ENCODE measurements around the gene RNF145. TPM values are rescaled to one million over a fixed set of nuclear protein-coding genes. Genes with fewer than 3 reads are reported as not detected.

The RNF145 gene
- total RNA-seq, 2 donors from 2014 or later: 88.7 to 116 TPM

- no peak for DNase-seq
- H3K27ac Mint-ChIP-seq: peak overlapping the region; percentile 25
These were observed 3.5 kb upstream of the RNF145 start for GRCh38 chr5:159212657-159213462.

GRCh38 chr5:159211729-159212174, 2.4 kb upstream of the RNF145 start:
- DNase-seq: no peak
- Mint-ChIP-seq H3K36me3 (ENCODE audit: insufficient read depth in 2 of 2) (peaks cover 14 to 15% of the 10 kb centered on the region in 2 donors), H3K9me3 (no peaks in the 10 kb centered on the region), H3K4me3 (peak overlapping the region in 1 of 2 donors; percentile 2), H3K27ac (no peak overlapping the region), H3K4me1 (ENCODE audit: low read depth) (peaks cover 49% of the 10 kb centered on the region), H3K27me3 (ENCODE audit: low read depth) (no peaks in the 10 kb centered on the region)
- ATAC-seq (replicated peaks in 1 of 2): no peak

More at GRCh38 chr5:159212657-159213462, 3.5 kb upstream of the RNF145 start:
- H3K4me3 Mint-ChIP-seq: no peak overlapping the region
- no peaks in the 10 kb centered on the region for H3K9me3 Mint-ChIP-seq
- peaks cover 8% of the 10 kb centered on the region in 2 donors for H3K36me3 Mint-ChIP-seq (ENCODE audit: insufficient read depth in 2 of 2)
- H3K27me3 Mint-ChIP-seq (ENCODE audit: low read depth): no peaks in the 10 kb centered on the region
- no peak for ATAC-seq (replicated peaks in 1 of 2)
- peaks cover 54% of the 10 kb centered on the region for H3K4me1 Mint-ChIP-seq (ENCODE audit: low read depth)

GRCh38 chr5:159210846-159211245, 1.5 kb upstream of the RNF145 start:
- H3K9me3 Mint-ChIP-seq: no peaks in the 10 kb centered on the region
- DNase-seq: no peak

GRCh38 chr5:159210210-159210661, 883 bp upstream of the RNF145 start:
- peak overlapping the region; percentile 80 to 83 for H3K4me3 Mint-ChIP-seq
- DNase-seq (peak in 1 of 2 donors; percentile 16), ATAC-seq (replicated peaks in 1 of 2) (no peak)
- H3K27me3 Mint-ChIP-seq (ENCODE audit: low read depth): no peaks in the 10 kb centered on the region
- H3K36me3 Mint-ChIP-seq (ENCODE audit: insufficient read depth in 2 of 2): peaks cover 18 to 19% of the 10 kb centered on the region in 2 donors
- H3K4me1 Mint-ChIP-seq (ENCODE audit: low read depth): peaks cover 47% of the 10 kb centered on the region
- peak overlapping the region; percentile 88 for H3K27ac Mint-ChIP-seq
- H3K9me3 Mint-ChIP-seq: no peaks in the 10 kb centered on the region

More at GRCh38 chr5:159210846-159211245, 1.5 kb upstream of the RNF145 start:
- Mint-ChIP-seq H3K27ac (peak overlapping the region; percentile 62), H3K36me3 (ENCODE audit: insufficient read depth in 2 of 2) (peaks cover 18 to 19% of the 10 kb centered on the region in 2 donors), H3K27me3 (ENCODE audit: low read depth) (no peaks in the 10 kb centered on the region), H3K4me1 (ENCODE audit: low read depth) (peaks cover 46% of the 10 kb centered on the region), H3K4me3 (peak overlapping the region; percentile 80 to 83)
- ATAC-seq (replicated peaks in 1 of 2): no peak

GRCh38 chr5:159208514-159209437, 577 bp downstream of the RNF145 start:
- no peaks in the 10 kb centered on the region for H3K27me3 Mint-ChIP-seq (ENCODE audit: low read depth)
- no peaks in the 10 kb centered on the region for H3K9me3 Mint-ChIP-seq
- peak in 1 of 2 donors; percentile 17 for DNase-seq
- peak in 1 of 2 donors; percentile 14 for ATAC-seq (replicated peaks in 1 of 2)
- peak overlapping the region; percentile 100 for H3K27ac Mint-ChIP-seq
- peaks cover 19 to 22% of the 10 kb centered on the region in 2 donors for H3K36me3 Mint-ChIP-seq (ENCODE audit: insufficient read depth in 2 of 2)
- peaks cover 62% of the 10 kb centered on the region for H3K4me1 Mint-ChIP-seq (ENCODE audit: low read depth)
- H3K4me3 Mint-ChIP-seq: peak overlapping the region; percentile 97 to 99

- H3K27ac Mint-ChIP-seq: peak overlapping the region; percentile 100
These were observed 1.5 kb downstream of the RNF145 start for GRCh38 chr5:159207686-159208513.

GRCh38 chr5:159207222-159207685, 2.1 kb downstream of the RNF145 start:
- Mint-ChIP-seq H3K4me3 (peak overlapping the region; percentile 97 to 99), H3K9me3 (no peaks in the 10 kb centered on the region), H3K27me3 (ENCODE audit: low read depth) (no peaks in the 10 kb centered on the region), H3K27ac (peak overlapping the region; percentile 100), H3K36me3 (ENCODE audit: insufficient read depth in 2 of 2) (peaks cover 19 to 33% of the 10 kb centered on the region in 2 donors), H3K4me1 (ENCODE audit: low read depth) (peaks cover 68% of the 10 kb centered on the region)
- ATAC-seq (replicated peaks in 1 of 2) (no peak), DNase-seq (no peak)

More at GRCh38 chr5:159207686-159208513, 1.5 kb downstream of the RNF145 start:
- DNase-seq (peak; percentile 85 to 89), ATAC-seq (replicated peaks in 1 of 2) (peak; percentile 67 to 72)
- Mint-ChIP-seq H3K4me1 (ENCODE audit: low read depth) (peaks cover 68% of the 10 kb centered on the region), H3K27me3 (ENCODE audit: low read depth) (no peaks in the 10 kb centered on the region), H3K9me3 (no peaks in the 10 kb centered on the region), H3K36me3 (ENCODE audit: insufficient read depth in 2 of 2) (peaks cover 19 to 27% of the 10 kb centered on the region in 2 donors), H3K4me3 (peak overlapping the region; percentile 97 to 99)

- no peak for DNase-seq
- H3K4me3 Mint-ChIP-seq: peak overlapping the region; percentile 97 to 99
- H3K27me3 Mint-ChIP-seq (ENCODE audit: low read depth): no peaks in the 10 kb centered on the region
- H3K36me3 Mint-ChIP-seq (ENCODE audit: insufficient read depth in 2 of 2): peaks cover 19 to 33% of the 10 kb centered on the region in 2 donors
- H3K27ac Mint-ChIP-seq: peak overlapping the region; percentile 100
- ATAC-seq (replicated peaks in 1 of 2): no peak
- H3K9me3 Mint-ChIP-seq: no peaks in the 10 kb centered on the region
- peaks cover 65% of the 10 kb centered on the region for H3K4me1 Mint-ChIP-seq (ENCODE audit: low read depth)
These were observed 2.5 kb downstream of the RNF145 start for GRCh38 chr5:159206818-159207217.

GRCh38 chr5:159206368-159206767, 3.0 kb downstream of the RNF145 start:
- H3K36me3 Mint-ChIP-seq (ENCODE audit: insufficient read depth in 2 of 2): peaks cover 19 to 34% of the 10 kb centered on the region in 2 donors
- no peak for ATAC-seq (replicated peaks in 1 of 2)
- H3K9me3 Mint-ChIP-seq: no peaks in the 10 kb centered on the region
- H3K4me3 Mint-ChIP-seq: peak overlapping the region; percentile 97 to 99
- H3K27me3 Mint-ChIP-seq (ENCODE audit: low read depth): no peaks in the 10 kb centered on the region
- H3K27ac Mint-ChIP-seq: peak overlapping the region; percentile 100
- peaks cover 62% of the 10 kb centered on the region for H3K4me1 Mint-ChIP-seq (ENCODE audit: low read depth)
- no peak for DNase-seq

GRCh38 chr5:159203351-159203750, 6.0 kb downstream of the RNF145 start:
- Mint-ChIP-seq H3K4me1 (ENCODE audit: low read depth) (peaks cover 71% of the 10 kb centered on the region), H3K9me3 (no peaks in the 10 kb centered on the region), H3K4me3 (peak overlapping the region; percentile 63 to 99), H3K36me3 (ENCODE audit: insufficient read depth in 2 of 2) (peaks cover 18 to 43% of the 10 kb centered on the region in 2 donors), H3K27ac (peak overlapping the region; percentile 76), H3K27me3 (ENCODE audit: low read depth) (no peaks in the 10 kb centered on the region)
- ATAC-seq (replicated peaks in 1 of 2) (no peak), DNase-seq (no peak)

GRCh38 chr5:159202151-159202550, 7.2 kb downstream of the RNF145 start:
- Mint-ChIP-seq H3K9me3 (no peaks in the 10 kb centered on the region), H3K36me3 (ENCODE audit: insufficient read depth in 2 of 2) (peaks cover 10 to 36% of the 10 kb centered on the region in 2 donors), H3K4me1 (ENCODE audit: low read depth) (peaks cover 82% of the 10 kb centered on the region), H3K4me3 (no peak overlapping the region), H3K27me3 (ENCODE audit: low read depth) (no peaks in the 10 kb centered on the region), H3K27ac (no peak overlapping the region)
- ATAC-seq (replicated peaks in 1 of 2): no peak
- no peak for DNase-seq

GRCh38 chr5:159199780-159200179, 9.6 kb downstream of the RNF145 start:
- Mint-ChIP-seq H3K4me1 (ENCODE audit: low read depth) (peaks cover 87% of the 10 kb centered on the region), H3K4me3 (peak overlapping the region in 1 of 2 donors; percentile 4), H3K36me3 (ENCODE audit: insufficient read depth in 2 of 2) (peaks cover 16 to 49% of the 10 kb centered on the region in 2 donors), H3K27ac (peak overlapping the region; percentile 92), H3K9me3 (no peaks in the 10 kb centered on the region), H3K27me3 (ENCODE audit: low read depth) (no peaks in the 10 kb centered on the region)
- no peak for ATAC-seq (replicated peaks in 1 of 2)
- no peak for DNase-seq
